ENCODE data around the gene COL25A1. TPM values are rescaled to one million over a fixed set of nuclear protein-coding genes. Genes with fewer than 3 reads are reported as not detected.

Gene COL25A1
- total and polyA plus RNA-seq, 11 donors = 0.19 to 1.8 (median 0.50) TPM

GRCh38 chr4:109155682-109156283 lies 146.7 kb downstream of the COL25A1 start:
- WGBS, 4 donors = 64 to 76% (median 69%) methylated on average over 4 of the region's 4 CpGs
- TF ChIP-seq POLR2A (IDR thresholded peaks at IDR 0.05) (no peak), CTCF (IDR thresholded peaks at IDR 0.05) (no peak)
- Histone ChIP-seq H3K36me3 (no peaks in the 10 kb centered on the region), H3K4me3 (no peak overlapping the region), H3K4me1 (no peaks in the 10 kb centered on the region), H3K27me3 (no peaks in the 10 kb centered on the region), H3K27ac (no peak overlapping the region), H3K9me3 (no peaks in the 10 kb centered on the region)
- intact Hi-C loops (cut with DNase I) = no loop called here
- ATAC-seq = peak in 1 of 4 donors; percentile 33
- DNase-seq = no peak

DNA sequence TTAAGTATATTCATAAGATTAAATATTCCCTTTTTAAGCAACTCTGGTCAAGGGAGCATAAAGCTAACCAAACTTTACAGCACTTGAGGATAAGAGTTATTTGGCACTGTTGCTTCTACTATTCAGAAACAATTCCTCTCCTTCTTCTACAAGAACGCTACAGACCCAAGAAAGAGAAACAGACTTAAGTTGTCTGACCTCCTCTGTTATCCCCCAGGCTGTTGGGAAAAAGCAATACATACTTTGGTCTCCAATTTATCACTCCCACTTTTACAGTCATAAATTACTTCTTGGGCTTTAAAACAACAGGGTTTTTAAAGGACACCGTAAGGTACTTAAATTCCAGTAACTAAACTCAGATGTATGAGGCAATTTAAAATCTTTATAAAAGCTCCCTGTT lies 147.4 kb downstream of the COL25A1 start:
- Histone ChIP-seq H3K4me1 (no peaks in the 10 kb centered on the region), H3K36me3 (no peaks in the 10 kb centered on the region), H3K27ac (no peak overlapping the region), H3K27me3 (no peaks in the 10 kb centered on the region), H3K9me3 (no peaks in the 10 kb centered on the region), H3K4me3 (no peak overlapping the region)
- WGBS, 4 donors = 82 to 88% (median 85%) methylated on average over 2 of the region's 2 CpGs
- DNase-seq (no peak), ATAC-seq (no peak)
- TF ChIP-seq CTCF (IDR thresholded peaks at IDR 0.05) (no peak), POLR2A (IDR thresholded peaks at IDR 0.05) (no peak)
- intact Hi-C loops (cut with DNase I) = no loop called here

- Histone ChIP-seq H3K4me3 (no peak overlapping the region), H3K36me3 (no peaks in the 10 kb centered on the region), H3K27ac (no peak overlapping the region), H3K27me3 (no peaks in the 10 kb centered on the region), H3K9me3 (no peaks in the 10 kb centered on the region), H3K4me1 (no peaks in the 10 kb centered on the region)
- TF ChIP-seq POLR2A (IDR thresholded peaks at IDR 0.05) = no peak
- TF ChIP-seq CTCF (IDR thresholded peaks at IDR 0.05) = no peak
- no peak for DNase-seq
- 74 to 80% (median 76%) methylated on average over 4 of the region's 4 CpGs for WGBS, 4 donors
- intact Hi-C loops (cut with DNase I) = no loop called here
- ATAC-seq = no peak
Measured at GRCh38 chr4:109154424-109154823, 148.0 kb downstream of the COL25A1 start.

- ATAC-seq = no peak
- intact Hi-C loops (cut with DNase I) = no loop called here
Measured at GRCh38 chr4:109149836-109150235, 152.6 kb downstream of the COL25A1 start.

More at GRCh38 chr4:109149836-109150235, 152.6 kb downstream of the COL25A1 start:
- no peaks in the 10 kb centered on the region for H3K36me3 ChIP-seq
- no peak overlapping the region for H3K27ac ChIP-seq
- H3K4me3 ChIP-seq = no peak overlapping the region
- TF ChIP-seq CTCF (IDR thresholded peaks at IDR 0.05) (no peak), POLR2A (IDR thresholded peaks at IDR 0.05) (no peak)
- no peak for DNase-seq
- H3K4me1 ChIP-seq = no peaks in the 10 kb centered on the region
- peaks cover 0 to 5% (median 0%) of the 10 kb centered on the region in 9 donors for H3K27me3 ChIP-seq
- no peaks in the 10 kb centered on the region for H3K9me3 ChIP-seq

Data from heart left ventricle (tissue), 16 donors.